NCI-H2227 (cell line): ENCODE results near the gene SDK2.

Experiments used
- DNase-seq: peaks from one replicate; lab custom pipeline; 2025; ENCODE audit not compliant: unreplicated experiment; lab: John Stamatoyannopoulos, UW

Gene SDK2

DNA sequence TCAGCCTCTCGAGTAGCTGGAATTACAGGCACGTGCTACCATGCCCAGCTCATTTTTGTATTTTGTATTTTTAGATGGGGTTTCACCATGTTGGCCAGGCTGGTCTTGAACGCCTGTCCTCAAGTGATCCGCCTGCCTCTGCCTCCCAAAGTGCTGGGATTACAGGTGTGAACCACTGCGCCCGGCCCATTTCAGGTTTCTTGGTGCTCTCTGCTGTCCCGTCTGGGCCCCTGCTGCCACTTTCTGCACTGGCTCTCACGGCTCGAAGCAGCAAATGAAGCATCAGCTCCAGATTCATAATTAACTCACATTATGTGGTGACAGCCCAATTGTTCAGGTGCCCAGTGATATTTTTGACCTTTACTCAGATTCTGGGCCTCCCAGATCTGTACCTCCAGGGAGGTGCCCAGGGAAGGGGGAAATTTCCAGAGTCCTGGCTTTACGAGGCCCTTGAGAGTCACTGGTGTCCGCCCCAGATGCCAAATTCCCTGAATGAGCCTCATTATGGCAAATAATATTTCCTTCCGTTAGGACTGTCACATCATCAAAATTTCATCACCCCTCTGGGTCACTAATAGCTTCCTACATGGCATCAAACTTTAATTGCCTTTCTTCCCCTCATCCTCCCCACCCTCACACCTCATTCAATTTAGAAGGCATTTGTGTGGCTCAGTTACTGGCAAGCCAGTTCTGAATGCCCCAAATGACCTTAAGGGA lies 9.0 kb downstream of the SDK2 start:
- DNase-seq: no peak

DNA sequence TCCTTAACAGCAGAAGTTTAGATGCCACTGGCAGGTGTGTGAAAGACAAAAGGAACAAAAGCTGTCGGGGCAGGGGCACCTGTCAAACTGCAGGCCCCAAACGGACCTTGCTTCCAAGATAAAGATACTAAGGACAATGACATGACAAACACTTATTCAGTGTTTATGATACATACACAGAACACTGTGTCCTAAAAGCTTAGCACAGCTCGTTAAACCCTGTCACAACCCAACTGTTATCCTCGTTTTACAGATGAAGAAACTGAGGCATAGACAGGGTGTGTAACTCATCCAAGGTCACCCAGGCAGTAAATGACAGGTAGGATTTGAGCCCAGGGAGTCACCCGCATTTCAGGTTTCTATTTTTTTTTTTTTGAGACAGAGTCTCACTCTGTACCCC lies 9.6 kb downstream of the SDK2 start:
- no peak for DNase-seq

DNA sequence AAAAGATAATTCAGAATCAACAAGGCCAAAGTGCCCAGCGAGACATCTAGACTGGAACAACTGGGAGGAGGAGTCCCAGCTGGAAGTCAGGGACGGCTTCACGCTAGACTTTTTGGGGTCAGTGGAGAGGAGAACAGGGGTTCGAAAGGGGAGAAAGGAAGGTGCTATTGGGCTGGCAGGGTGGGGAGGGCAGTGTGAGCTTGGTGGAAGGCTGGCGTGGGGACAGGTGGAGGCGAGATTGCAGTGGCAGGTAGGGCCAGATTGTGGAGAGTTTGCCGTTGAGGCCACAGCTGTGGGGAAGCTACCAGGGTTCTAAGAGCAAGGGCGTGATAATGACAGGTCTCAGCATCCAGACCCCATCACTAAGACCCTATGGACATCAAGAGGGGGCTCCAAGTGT lies 10.5 kb downstream of the SDK2 start:
- no peak for DNase-seq

DNA sequence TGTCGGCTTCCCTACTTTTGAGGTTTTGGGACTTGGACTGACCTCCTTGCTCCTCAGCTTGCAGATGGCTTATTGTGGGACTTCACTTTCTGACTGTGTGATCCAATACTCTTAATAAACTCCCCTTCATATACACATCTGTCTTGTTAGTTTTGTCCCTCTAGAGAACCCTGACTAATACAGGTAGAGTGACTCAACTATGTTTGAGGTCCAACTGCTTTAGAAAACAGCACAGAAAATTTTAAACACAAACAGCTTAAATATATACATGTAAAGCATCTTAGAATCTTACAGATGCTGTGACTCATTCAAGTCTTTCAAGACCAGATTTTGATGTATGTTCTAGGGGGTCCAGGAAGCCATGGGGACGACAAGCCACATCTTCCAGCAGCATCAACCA lies 11.7 kb downstream of the SDK2 start:
- DNase-seq: no peak

DNA sequence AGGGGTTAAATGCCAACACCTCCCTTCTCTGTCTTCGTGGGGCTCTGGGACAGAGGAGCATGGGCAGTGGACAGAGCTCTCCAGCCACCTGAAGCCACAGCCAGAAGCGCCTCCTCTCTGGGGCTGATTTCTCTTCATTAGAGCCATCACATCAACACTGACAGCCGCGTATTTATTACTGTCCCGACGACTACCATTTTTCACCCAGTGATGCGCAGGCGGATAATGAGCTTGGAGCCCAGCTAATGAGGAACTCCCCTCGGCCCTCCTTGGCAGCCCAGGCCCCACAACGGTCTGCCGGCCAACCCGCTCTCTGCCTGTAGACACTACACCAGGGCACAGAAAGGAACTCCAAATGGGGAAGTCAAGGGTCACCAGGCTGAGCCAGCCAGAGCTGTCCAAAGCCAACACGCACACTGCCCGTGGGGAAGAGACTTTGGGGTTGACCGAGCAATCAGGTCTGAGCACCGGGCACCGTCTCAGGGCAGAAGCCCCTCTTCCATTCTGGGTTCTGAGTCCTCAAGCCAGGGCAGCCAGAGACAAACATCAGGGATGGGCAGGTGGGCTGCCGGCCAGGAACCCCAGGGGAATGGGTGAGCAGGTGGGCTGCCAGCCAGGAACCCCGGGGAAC lies 13.2 kb downstream of the SDK2 start:
- no peak for DNase-seq

DNA sequence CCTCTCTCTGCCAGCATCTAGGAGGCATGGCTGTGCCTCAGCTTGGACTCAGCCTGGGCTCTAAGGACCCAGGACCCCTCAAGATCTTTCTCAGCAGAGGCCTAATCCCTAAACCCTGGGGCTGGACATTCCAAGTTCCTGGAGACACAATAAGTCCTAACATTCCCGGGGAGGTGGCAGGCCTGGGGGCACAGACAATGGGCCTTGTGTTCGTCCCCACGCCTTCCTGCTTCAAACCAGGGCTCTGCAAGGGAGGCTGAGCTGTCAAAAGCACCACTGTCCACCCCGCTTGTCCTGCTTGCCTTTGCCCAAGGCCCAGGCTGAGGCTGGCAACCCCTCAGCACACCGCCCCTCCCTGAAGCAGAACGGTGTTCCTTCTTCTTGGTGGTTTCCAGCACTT lies 13.7 kb downstream of the SDK2 start:
- no peak for DNase-seq

DNA sequence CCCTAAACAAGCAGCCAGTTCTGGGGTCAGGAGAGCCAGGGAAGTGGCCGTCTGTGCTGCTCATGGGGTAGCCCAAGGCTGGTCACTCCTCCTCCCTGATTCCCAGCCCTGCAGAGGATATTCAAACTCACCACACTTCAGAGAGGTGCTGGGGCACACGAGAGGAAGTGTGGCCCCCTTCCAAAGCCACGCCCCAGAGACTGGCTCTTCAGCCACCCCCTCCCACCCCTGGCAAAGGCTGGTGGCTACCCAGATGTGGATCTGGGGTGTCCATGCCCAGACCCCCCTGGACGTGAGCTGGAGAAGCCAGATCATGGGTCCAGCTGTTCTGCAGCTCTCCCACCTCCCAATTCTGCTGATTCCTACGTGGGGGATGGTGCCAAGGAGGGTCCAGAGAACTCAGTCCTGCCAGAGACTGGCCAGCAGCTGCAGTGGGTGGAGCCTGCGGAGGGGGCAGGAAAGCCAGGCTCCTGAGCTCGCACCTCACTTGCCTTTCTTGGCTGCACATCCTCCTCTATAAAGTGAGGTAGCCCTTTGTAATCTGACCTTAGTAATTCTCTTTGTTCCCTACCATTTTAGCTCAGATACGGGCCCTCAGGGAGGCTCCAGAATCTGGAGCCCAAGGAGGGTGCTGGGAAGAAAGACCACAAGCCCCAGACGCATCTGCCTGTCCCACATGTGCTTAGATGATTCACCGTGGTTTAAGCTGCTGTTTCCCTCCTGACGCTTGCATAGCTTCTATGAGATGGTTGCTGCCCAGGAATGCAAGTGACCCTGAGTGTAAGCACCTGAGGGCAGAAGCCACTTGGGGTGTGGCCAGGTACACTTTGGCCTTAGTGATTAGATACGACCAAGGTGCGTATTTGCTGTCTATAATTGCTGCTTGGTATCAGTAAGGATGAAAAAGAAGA lies 15.3 kb downstream of the SDK2 start:
- no peak for DNase-seq

DNA sequence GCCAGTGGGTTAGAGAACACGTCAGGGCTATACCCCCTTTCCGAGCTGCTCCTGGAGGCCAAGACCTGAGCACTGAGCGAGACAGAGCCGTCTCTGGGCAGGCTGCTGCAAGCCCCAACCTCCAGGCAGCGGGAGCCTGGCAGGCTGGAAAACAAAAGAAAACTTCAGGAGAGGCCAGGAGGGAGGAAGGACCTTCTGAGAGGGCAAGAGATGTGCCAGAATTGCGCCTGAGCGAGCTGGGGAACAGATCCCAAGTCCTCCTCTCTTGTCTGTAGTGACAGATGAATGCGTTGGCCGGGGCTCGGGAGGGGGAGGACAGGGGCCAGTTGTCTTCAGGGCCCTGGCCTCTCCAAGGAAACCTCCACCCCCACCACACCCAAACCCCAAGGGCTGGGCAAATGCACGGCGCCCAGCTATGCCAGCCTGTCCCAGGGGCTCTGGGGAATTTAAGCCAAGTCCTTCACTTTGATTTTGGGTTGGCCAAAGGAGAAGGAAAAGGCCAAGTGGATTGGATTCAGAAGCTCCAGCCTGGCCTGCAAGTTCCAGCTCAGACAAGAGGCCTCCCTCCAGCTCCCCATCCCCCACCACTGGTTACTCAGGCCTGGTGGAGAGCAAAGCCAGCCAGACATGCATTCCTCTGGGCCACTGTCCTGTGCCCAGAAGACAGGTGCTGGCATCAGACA lies 18.1 kb downstream of the SDK2 start:
- no peak for DNase-seq

DNA sequence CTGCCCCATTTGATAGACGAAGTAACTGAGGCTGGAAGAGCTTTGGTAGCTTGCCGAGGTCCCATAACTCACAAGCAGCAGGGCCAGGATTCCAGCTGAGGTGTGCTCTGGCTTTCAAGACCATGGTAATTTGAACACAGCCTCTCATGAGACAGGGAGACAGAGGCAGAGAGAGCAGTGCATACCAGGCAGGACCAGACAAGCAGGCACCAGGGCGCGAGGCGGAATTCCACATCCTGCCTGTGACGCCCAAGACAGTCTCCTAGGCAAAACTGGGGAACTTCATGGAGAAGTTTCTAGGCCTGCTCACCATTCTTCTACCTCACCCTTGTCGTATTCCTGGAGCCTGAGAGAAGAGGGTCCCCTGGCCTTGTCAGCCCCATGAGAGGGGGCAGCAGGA lies 19.2 kb downstream of the SDK2 start:
- DNase-seq: no peak

DNA sequence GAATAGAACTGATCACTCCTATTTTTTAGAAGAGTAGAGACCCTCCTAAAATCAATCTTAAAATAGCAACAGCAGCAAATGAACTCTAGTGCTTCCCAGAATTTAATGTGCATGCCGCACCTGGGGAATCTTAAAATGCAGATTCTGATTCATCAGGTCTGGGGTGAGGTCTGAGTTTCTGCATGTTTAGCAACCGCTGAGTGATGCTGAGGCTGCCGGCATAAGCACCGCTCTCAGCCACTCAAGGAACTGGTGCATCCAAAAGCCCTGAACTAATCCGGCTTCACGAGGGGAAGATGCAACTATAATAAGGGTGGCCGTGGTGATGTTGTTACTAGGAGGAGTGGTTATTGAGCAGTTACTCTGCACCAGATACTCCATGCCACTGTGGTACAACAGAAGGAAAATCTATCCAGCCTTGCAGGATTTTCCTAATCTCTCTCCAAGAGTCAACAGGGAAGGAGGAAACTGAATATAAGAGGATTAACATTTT lies 19.7 kb downstream of the SDK2 start:
- no peak for DNase-seq

DNA sequence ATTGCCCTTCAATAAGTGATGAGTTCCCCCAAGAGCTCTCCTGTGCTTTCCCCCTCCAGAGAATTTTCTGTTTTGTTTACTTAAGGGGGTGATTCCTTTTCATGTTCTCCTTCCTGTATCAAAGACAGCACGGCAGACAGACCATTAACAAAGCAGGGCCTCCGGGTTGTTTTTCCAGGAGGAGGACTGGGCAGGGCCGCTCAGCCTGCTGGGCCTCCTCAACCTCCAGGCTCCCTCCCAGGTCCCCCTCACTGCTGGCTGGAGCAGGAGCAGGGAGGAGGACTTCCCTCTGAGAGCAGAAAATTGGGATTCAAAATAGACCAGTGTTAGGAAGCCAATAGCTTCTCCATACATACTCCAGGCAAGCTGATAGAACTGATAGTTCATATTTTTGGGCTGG lies 20.4 kb downstream of the SDK2 start:
- DNase-seq: peak; percentile 37

DNA sequence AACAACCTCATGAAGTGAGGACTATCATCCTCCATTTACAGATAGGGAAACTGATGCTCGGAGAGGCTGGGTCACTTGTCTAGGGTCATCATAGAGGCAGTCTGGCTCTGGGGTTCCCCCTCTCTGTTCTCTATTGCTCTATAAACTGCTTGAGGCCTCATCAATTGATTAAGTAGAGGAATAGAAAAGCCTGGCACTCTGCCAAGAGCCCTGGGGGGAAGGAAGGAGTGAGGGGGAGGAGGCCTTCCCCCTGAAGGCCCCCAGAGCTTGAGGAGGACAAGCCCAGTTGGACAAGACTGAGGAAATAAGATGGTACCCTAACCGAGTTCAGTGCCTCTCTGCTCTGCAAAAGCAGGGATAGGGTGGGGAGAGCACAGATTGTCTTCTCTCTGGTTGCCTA lies 21.0 kb downstream of the SDK2 start:
- peak; percentile 35 for DNase-seq

DNA sequence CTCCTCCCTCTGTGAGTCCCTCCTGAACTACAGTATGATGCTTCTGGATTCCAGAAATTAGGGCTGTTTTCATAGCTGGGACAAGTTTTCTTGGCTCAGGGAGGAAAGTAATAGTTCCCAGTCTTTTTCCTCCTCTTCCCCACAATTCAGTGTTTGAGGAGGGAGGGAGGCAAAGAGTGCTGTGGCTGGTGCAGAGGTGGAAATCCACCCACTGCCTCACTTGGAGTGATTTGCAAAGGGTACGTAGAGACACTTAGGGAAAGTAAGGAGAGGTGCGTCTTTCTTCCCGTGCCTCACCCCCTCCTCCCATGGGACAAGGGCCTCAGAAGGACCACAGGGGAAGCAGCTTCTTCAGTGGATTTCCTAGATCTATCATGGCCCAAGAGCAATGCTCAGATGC lies 21.9 kb downstream of the SDK2 start:
- DNase-seq: no peak

DNA sequence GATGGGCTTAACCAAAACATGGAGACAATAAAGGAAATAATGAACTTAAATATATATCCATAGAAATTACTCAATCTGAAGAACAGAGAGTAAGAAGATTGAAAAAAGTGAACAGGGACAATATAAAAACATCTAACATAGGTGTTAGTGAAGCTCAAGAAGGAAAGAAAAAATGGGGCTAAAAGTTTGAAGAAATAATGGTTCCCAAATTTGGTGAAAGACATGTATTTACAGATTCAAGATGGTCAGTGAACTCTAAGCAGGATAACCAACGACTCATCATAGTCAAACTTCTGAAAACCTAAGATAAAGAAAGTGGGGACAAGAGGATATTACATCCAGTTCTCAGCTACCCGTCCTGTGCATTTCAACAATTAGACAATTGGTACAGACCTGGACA lies 22.6 kb downstream of the SDK2 start:
- DNase-seq: no peak

DNA sequence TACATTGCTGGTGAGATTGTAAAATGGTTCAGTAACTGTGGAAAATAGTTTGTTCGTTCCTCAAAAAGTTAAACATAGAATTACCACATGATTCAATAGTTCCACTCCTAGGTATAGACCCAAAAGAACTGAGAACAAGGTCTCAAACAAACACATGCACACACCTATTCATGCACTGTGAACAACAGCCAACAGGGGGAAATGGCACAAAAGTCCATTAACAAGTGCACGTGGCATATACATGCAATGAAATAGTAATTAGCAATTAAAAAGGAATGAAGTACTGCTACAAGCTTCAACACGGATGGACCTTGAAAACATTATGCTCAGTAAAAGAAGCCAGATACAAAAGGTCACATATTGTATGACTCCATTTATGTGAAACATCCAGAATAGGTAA lies 23.8 kb downstream of the SDK2 start:
- no peak for DNase-seq

DNA sequence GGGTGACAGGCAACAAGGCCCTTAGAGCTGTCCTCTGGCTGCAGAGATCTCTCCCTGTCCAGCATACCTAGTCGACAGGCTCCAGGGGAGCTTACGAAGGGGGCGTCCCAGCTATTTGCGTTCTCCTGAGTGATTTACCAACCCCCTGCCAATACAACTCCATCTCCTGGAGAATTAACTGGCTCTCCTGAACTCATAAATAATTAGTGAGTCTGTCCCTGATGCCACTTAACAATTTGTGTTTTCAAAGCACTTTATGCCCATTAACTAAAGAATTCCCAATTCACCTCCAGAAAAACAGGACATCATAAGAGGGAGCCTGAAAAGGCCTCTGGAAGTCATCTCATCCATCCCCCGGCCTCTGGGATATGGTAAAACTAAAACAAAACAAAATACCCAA lies 26.7 kb downstream of the SDK2 start:
- DNase-seq: no peak

DNA sequence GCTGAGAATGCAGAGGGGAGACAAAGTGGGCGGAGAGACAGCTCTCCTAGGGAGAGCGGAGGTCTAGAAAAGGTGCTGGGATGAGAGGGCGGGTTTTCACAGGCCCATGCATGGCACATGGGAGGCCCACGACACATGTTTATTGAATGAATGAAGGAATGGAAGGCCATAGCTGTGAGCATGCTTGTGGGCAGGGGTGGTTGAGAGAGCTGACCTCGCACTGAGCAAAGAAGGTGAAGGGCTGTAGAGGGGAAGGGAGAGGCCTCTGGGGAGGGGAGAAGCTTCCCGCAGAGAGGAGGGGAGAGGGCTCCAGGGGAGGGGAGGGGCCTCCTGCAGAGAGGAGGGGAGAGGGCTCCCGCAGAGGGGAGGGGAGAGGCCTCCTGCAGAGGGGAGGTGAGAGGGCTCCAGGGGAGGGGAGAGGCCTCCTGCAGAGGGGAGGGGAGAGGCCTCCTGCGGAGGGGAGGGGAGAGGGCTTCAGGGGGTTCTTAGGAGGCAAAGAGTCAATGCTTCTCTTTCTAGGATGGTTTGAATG lies 27.3 kb downstream of the SDK2 start:
- DNase-seq: no peak

DNA sequence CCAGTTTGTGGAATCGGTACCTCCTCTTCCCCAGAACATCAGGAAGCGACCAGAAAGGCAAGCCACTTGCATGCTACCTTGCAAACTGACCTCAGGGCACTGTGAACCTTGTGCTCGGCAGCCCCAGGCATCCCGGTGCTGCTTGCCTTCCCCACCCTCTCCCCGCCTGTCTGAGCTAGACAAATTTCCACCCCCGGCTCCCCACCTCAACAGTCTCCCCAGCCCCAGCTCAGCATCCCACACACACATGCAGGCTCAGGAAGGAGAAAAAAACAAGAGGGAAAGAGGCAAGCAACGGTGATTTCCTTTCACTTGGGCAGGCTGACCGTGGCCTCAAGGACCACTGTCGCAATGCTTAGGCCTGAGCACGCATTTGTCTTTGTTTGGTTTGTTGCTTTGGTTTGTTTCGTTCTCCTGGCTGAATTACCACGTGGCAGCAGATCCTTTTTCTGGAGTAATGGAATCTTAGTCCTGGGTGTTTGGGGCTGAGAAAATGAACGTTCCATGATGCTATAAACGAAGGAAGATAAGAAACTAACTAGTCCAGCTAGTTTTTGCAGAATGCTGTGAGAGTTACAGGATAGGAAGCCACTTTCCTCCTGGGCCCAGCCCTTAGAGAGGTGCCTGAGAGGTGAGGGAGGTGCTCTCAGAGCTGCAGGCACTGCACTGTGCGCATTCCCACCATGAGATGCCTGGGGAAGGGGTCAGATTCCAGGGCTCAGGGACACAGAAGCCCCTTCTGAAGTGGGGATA lies 27.9 kb downstream of the SDK2 start:
- no peak for DNase-seq

DNA sequence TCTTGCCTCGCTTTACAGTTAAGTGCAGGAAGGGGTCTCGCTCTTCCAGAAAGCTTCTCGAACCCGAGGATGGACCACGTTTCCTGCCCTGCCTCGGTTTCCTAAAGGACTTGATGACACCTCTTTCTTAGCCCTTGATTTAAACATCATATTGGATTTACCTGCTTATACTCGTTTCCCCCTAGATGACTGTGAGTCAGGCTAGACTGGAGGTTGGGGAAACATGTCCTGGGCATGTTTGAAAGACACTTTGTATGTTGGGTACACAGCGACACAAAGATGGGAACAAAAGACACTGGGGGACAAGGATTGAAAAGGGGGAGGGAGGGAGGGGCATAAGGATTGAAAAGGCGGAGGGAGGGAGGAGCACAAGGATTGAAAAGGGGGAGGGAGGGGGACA lies 30.0 kb downstream of the SDK2 start:
- no peak for DNase-seq
